ENCODE results near the gene METTL3. TPM values are rescaled to one million over a fixed set of nuclear protein-coding genes. Genes with fewer than 3 reads are reported as not detected.

Gene METTL3
- total RNA-seq: 10 to 100 TPM; 54.8 to 62.4 TPM

GRCh38 chr14:21510735-21511657 lies at the start of gene METTL3:
METTL3 (minus strand) TSS chr14:21511340; CDS start chr14:21511223, 117 bp downstream.
- no peak for TF ChIP-seq CTCF (IDR thresholded peaks at IDR 0.05)
- peak within 1 kb of the TSS; percentile 67 to 70 for H3K27ac ChIP-seq
- DNase-seq (ENCODE audit: low spot score) (peak; percentile 96), ATAC-seq (ENCODE audit: insufficient number of reproducible peaks, low FRiP score, low read depth) (peak; percentile 98)
- no peaks in the 10 kb centered on the region for H3K27me3 ChIP-seq (replicated peaks; ENCODE audit: insufficient read depth)
- H3K36me3 ChIP-seq: peaks cover 3% of the 10 kb centered on the region
- H3K4me1 ChIP-seq (ENCODE audit: control insufficient read depth in 1 of 2, low read depth in 2 of 2): peaks cover 13 to 20% of the 10 kb centered on the region in 2 donors
- H3K9me3 ChIP-seq: no peaks in the 10 kb centered on the region
- peak within 1 kb of the TSS; percentile 91 for H3K4me3 ChIP-seq

DNA sequence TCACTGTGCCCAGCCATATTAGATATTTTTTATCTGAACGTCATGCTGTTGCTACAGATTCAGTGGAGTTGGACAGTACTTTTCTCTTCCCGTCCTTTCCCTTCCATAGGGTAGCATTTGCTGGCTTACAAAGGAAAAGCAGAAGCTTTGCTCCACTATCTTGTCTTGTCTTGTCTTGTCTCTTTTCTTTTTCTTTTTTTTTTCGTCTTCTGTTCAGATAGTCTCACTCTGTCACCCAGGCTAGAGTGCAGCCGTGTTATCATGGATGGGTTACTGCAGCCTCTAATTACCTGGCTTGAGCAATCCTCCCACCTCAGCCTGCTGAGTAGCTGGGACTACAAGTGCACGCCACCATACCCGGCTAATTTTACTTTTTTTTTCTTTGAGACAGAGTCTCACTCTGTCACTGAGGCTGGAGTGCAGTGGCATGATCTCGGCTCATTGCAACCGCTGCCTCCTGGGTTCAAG lies 47.6 kb upstream of the METTL3 start:
- Histone ChIP-seq H3K27ac (no peak overlapping the region), H3K27me3 (replicated peaks; ENCODE audit: insufficient read depth) (no peaks in the 10 kb centered on the region)
- no peak for ATAC-seq (ENCODE audit: insufficient number of reproducible peaks, low FRiP score, low read depth)

GRCh38 chr14:21557084-21557901 lies 46.2 kb upstream of the METTL3 start:
- Histone ChIP-seq H3K36me3 (no peaks in the 10 kb centered on the region), H3K4me1 (ENCODE audit: control insufficient read depth in 1 of 2, low read depth in 2 of 2) (peaks cover 4 to 5% of the 10 kb centered on the region in 2 donors), H3K27me3 (replicated peaks; ENCODE audit: insufficient read depth) (no peaks in the 10 kb centered on the region), H3K27ac (peak overlapping the region; percentile 25 to 53), H3K9me3 (no peaks in the 10 kb centered on the region), H3K4me3 (peak overlapping the region; percentile 67)
- peak; percentile 66 for DNase-seq (ENCODE audit: low spot score)
- peak; percentile 60 for ATAC-seq (ENCODE audit: insufficient number of reproducible peaks, low FRiP score, low read depth)
- peak; percentile 75 for TF ChIP-seq CTCF (IDR thresholded peaks at IDR 0.05)

More for the DNA sequence above, 47.6 kb upstream of the METTL3 start:
- no peaks in the 10 kb centered on the region for H3K36me3 ChIP-seq
- H3K9me3 ChIP-seq: no peaks in the 10 kb centered on the region
- no peak for TF ChIP-seq CTCF (IDR thresholded peaks at IDR 0.05)
- peaks cover 4 to 5% of the 10 kb centered on the region in 2 donors for H3K4me1 ChIP-seq (ENCODE audit: control insufficient read depth in 1 of 2, low read depth in 2 of 2)
- no peak overlapping the region for H3K4me3 ChIP-seq
- DNase-seq (ENCODE audit: low spot score): no peak

- Histone ChIP-seq H3K4me1 (ENCODE audit: control insufficient read depth in 1 of 2, low read depth in 2 of 2) (peaks cover 4 to 5% of the 10 kb centered on the region in 2 donors), H3K9me3 (no peaks in the 10 kb centered on the region), H3K27ac (peak overlapping the region in 1 of 2 donors; percentile 53), H3K36me3 (no peaks in the 10 kb centered on the region), H3K27me3 (replicated peaks; ENCODE audit: insufficient read depth) (no peaks in the 10 kb centered on the region), H3K4me3 (no peak overlapping the region)
- no peak for TF ChIP-seq CTCF (IDR thresholded peaks at IDR 0.05)
- ATAC-seq (ENCODE audit: insufficient number of reproducible peaks, low FRiP score, low read depth) (no peak), DNase-seq (ENCODE audit: low spot score) (no peak)
Measured at GRCh38 chr14:21556378-21557083, 45.4 kb upstream of the METTL3 start.

Measured in thoracic aorta (tissue), 2 donors.